Nucleus accumbens (tissue), 56 donors: ENCODE results near the gene TBP.

Experiments
- DNase-seq, 56 donors: peaks; one replicate each; lab custom pipeline; 2025; lab: John Stamatoyannopoulos, UW

TBP gene

DNA sequence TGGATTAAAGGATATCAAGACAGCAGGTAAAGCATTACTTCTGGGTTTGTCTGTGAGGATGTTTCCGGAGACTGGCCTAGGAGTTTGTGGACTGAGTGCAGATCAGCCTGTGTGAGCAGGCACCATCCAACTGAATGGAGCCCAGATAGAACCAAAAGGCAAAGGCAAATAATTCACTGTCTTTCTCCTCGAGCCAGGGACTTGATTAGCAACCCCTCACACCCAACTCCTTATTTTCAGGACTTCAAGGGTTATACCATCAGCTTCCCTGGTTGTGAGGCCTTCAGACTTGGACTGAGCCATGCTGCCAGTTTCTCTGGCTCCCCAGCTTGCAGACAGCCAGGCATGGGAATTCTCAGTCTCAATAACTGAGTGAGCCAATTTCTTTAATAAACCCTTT is 20.4 kb upstream of the TBP start:
- DNase-seq: no peak

DNA sequence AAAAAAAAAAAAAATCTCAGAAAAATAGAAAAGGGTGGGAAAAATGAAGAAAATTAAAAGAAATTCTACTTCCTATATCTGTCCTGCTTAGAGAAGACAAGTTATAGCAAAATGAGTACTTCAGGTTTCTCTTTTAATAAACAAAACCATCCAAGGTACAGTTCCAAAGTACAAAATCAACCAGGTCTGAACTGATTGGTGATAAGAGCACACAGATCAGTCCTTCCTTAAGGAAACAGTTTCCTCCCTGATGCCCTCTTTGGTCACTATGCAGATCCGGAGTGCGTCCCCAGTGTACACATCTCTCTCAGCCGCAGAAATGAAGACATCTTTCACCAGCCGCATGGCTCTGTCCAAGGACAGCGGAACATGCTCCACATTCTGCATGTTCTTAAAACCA is 19.2 kb upstream of the TBP start:
- no peak for DNase-seq

DNA sequence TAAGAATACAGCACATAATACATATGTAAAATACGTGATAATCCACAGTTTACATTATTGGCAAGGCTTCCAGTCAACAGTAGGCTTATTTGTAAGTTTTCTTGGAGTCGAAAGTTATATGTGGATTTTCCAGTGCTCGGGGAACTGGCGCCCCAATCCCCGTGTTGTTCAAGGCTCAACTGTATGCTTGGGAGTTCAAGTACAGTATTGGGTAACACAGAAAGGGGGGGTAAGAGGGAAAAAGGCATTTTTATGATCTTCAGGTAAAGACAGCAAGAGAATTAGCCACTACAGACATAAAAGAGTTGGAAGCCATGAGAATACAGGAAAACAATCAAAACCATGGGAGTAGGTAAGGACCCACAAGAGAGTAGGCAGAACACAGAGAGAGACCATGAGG is 17.5 kb upstream of the TBP start:
- no peak for DNase-seq

DNA sequence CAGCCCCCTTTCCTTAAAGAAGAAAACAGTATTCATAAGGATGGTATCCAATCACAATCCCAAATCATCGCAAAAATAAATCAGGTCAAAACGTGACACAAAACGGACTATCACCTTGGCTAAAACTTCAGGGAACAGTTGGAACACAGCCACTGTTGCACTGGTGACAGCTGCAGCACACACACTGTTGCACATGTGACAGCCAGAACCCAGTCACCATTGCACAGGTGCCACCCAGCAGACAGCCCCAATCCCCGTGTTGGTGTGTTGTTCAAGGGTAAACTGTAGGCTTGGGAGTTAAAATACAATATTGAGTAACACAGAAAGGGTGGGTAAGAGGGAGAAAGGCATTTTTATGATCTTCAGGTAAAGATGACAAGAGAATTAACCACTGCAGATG is 16.8 kb upstream of the TBP start:
- DNase-seq: no peak

DNA sequence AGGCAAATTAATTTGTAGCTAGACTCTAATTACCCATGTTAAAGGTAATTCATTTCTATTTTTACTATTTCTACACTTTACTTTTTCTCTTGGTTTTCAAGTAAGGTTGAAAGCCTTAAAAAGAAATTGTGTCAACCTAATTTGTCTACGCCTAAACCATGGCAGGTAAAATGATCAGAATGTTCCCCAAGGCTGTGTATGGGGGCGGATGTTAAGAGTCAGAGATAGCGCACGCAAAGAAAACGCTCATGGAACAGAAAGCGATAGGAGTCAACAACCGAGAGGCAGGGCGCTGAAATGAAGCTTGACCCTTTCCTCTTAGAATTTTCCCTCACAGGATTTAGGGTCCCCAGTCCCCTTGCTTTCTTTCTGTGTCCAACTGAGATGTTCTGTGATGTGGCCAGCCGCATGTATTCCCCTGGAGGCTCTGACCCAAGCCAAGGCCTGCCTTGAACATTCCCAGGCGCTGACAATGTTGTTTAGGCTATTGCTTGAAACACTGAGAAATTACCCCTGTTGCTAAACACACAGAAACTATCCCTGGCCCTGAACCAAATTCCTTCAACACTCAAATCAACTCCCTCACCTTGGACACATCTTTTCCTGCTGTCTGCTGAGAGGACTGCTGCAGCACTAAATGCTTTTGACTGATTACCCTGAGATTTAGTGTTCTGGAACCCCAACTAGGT is 12.0 kb upstream of the TBP start:
- DNase-seq: peak in 18 of 56 donors; percentile 1 to 60 (median 20)

DNA sequence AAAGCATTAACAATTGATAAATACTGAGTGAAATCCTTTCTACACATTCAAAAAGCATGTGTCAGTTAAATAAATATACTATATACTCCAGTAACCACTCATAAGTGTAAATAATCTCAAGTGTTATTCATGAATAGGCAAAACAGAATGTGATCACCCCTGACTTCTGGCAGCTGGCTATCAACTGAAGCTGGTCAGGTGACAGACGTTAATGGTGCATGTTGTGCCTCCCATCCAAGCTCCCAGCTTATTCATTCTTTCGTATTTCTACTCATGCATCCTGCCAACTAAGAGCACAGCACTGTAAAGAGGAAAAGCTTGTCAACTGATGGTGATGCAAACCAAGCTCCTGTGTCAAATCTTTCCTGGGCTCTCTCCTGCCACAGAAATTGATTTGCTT is 8.8 kb upstream of the TBP start:
- no peak for DNase-seq

DNA sequence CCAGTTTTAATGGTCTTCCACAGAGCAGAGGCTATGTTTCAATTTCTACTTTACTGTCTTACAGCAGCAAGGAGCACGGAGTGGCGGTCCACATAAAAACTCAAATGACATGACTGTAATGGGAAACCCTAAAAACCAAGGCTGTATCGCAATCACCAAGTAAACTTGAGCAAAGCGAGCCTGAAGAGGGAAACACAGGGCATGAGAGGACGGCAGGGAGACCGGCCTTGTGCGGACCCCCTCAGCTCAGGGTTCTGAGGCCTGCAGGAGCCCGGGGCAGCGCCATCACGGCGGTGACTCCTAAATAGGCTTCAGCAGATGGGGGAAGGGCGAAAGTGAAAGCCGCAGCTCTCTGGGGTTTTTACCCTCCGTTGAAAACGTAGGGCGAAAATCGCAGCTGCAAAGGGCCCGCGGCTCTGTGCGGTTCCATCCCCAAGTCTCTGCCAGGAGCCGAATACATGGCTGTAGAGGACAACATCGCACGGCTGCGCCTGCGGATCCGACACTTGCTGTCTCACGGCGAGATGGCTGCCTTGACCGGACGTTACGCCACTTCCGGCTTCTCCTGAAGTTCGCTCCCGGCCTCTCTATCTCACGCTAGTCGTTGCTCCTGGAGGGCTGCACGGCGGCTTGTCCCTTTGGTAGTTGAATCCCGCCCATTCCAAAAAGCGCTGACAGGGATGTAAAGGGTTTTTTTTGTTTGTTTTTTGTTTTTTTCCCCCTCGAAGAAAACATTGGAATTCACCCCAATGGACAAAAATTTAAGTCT is 1.2 kb upstream of the TBP start, which contains the start of gene PSMB1:
Gene PSMB1 (minus strand): TSS at position 543 of the 769 bp plus-strand sequence. CDS start 65 bp downstream, at position 478.
- DNase-seq: peak; percentile 55 to 98 (median 91)

DNA sequence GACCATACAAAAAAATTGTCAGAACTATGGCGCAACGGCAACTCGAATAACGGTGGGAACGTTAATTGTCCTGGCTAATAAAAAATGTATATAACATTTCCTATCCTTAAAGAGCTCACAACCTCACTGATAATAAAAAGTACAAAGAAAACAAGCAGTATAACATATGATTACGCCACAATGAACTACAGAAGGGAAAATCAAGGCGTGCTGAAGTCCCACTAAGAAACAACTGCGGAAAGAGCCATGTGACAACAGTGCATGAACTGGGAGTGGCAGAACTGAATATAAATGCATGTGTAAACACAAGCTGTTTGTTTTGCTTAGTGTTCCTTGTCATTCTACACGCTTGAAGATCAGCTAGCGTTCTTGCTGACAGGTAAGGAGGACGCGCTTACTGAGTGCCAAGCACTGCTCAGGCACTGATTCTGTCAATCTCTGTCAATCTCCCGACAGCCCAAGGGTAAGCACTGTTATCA is 596 bp upstream of the TBP start:
- DNase-seq: peak in 10 of 56 donors; percentile 35 to 76 (median 63)

DNA sequence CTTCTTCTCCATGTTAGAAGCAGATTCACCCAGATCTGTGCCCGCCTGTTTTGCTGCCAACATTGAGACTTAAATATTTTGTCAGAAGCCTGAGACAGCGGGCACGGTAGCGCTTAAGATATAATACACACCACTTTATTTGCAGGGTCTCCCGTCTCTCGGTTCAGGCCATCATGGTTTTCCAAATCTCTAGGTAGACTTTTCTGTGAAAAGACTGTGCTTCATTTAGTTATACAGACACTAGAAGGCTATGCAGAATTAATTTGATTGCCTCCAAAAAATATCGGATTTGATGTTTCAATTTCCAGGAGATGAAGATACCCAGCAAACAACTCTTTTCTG is 598 bp downstream of the TBP start:
- DNase-seq: peak in 1 of 56 donors; percentile 42

DNA sequence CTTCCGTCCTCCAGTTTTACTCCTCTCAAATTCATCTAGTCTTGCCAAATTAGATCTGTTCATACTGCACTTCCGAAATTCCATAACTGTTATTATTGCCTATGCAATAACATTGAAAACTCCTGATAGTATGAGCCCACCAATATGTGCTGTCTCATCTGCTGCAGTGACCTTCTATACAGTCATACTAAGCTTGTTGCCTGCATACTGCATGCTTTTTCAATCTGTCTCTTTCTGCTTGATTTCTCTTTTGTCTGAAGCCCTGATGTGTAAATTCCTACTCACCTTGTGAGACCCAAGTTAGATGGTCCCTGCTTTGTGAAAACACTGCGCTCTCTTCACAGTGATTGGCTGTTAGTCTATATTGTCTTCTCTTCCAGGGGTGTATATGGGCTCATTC is 1.1 kb downstream of the TBP start:
- DNase-seq: no peak

DNA sequence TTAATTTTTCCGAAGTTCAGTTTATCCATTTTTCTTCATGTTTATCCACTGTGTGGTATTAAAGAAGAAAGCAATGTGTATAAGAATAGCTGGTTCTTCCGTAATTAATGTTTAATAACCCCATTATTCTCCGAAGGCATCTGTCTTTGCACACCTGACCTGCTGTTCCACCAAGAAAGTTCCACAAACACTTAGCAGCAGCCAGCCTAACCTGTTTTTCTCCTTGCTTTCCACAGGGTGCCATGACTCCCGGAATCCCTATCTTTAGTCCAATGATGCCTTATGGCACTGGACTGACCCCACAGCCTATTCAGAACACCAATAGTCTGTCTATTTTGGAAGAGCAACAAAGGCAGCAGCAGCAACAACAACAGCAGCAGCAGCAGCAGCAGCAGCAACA is 7.4 kb downstream of the TBP start:
- DNase-seq: no peak

DNA sequence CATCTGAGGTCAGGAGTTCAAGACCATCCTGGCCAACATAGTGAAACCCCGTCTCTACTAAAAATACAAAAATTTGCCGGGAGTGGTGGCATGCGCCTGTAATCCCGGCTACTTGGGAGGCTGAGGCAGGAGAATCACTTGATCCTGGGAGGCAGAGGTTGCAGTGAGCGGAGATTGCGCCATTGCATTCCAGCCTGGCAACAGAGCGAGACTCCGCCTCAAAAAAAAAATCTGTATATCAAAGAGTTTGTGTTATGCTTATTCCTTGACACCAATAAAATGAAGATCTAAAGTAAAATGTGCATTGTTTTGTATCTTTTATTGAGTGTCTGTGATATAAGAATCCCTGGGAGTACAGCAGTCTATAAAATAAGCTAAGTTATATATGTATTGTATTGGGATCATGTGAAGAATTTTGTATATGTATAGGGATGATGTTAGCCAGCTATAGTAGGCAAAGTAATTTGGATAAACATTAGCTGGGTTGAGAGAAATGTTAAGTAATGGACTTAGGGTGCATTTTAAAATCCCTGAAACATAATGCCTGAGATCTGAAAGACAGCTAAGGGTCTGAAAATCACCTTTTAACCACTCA is 10.9 kb downstream of the TBP start:
- DNase-seq: no peak

DNA sequence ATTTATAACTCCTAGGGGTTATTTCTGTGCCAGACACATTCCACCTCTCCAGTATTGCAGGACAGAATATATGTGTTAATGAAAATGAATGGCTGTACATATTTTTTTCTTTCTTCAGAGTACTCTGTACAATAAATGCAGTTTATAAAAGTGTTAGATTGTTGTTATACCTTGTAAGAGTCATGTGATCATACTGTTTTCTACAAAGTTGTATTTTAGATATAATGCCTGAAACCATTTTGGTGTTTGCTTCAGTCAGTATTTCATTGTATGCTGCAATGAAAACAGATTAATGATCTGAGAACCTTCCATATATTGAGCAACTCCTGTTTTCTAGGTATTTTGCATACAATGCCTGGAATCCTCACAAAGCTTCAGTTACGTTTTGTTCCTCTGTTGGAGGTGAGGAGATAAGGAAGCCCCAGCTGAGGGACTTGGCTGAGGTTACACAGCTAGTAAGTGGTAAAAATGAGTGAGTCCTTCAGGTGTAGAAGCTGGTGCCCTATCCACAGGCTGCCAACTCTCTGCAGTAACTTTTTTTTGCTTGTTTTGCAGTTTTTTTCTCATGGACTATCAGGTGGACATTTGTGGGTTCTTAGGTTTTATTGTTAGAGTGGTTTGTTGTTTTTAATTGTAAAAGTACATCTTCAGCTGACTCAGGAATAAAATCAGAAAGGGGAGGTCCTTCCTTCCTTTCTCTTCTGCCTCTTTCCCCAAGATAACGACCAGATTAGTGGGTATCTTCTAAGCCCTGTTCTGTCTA is 18.7 kb downstream of the TBP start:
- DNase-seq: no peak

DNA sequence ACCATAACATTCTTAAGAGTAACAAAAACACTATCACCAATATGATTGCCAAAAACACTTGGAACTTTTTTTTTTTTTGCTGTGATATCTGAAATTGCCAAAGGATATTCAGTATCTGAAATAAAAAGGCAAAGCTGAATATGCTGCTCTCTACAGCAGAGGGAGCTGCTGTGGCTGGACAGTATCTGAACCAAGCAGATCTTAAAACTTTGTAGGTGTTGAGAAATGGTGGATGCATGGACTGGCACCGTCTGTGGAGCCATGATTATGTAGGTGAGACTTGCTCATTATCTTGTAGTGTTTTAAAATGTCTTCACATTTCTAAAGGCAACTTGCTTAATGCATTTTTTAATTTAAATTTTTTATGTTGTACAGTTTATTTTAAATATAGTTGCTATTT is 21.1 kb downstream of the TBP start:
- DNase-seq: no peak

DNA sequence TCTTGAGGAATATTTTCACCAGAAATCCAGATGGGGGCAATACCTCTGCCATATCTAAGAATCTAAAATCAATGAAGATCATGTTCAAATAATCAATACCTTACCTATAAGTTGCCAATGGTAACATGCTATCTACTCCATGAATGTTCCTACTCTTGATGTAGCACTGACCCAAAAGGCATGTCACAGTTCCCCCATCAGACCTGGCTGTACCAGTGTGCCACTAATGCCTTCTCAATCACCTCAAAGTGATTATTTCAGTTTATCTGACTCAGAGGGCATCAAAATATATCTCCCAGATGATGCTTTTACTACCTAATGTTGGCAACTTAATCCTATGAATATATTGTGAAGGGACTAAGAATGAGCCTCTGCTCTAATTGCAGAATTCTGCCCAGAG is 24.7 kb downstream of the TBP start:
- no peak for DNase-seq

DNA sequence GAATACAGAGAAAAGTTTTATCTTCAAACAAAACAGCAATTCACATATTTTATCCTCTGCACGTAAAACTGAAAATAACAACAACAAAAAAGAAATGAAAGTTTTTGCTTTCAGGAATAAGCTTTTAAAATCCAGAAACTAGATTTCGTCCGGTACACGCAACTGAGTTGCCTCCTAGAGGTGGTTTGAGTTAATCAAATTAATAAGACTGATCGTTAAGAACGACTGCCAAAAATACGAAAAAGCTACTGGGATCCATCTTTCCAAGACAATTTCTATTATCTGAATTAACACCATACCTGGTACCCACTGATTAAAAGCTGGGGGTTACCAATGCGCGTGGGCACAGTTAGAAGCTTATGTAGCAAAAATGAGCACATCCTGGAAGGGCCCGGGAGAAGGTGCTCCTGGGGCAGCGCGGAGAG is 29.6 kb downstream of the TBP start:
- DNase-seq: peak in 2 of 56 donors; percentile 20 to 31

DNA sequence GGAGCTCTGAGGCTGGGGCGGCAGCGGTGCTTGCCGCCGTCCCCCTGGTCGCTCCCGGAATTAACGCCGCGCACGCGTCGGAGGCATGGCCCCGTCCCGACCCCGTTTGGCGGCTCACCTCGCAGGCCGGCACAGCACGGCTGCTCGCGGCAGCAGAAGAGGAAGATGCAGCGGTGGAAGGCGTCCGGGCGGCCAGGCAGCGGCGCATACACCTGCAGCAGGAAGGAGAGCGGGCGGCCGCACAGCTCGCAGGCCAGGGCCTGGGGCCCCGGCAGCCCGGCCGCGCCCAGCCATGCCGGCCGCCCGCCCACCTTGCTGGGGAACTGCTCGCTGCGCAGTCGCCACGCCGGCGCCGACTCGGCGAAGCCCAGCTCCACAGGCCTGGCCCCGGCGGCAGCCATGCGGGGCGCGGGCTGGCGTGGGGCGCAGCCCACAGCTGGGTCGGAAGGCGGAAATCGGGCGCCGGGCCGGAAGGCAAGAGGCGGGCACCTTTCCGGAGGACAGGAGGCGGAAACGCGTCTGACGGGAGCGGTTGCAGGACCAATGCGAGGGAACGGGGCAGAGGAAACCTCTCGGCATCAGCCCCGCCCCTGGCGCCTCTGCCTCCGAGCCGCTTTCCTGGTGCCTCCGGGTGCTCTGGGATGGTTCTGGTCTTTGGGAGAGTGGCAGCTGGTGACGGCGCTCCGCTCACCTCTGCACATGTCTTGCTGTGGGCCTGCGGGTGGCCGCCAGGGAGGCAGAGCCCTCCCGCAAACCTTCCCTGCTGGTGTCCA is 30.2 kb downstream of the TBP start, which contains the start of gene PDCD2:
Gene PDCD2 (minus strand): TSS at position 457 of the 773 bp plus-strand sequence. CDS start 56 bp downstream, at position 401.
- peak; percentile 53 to 96 (median 85) for DNase-seq

DNA sequence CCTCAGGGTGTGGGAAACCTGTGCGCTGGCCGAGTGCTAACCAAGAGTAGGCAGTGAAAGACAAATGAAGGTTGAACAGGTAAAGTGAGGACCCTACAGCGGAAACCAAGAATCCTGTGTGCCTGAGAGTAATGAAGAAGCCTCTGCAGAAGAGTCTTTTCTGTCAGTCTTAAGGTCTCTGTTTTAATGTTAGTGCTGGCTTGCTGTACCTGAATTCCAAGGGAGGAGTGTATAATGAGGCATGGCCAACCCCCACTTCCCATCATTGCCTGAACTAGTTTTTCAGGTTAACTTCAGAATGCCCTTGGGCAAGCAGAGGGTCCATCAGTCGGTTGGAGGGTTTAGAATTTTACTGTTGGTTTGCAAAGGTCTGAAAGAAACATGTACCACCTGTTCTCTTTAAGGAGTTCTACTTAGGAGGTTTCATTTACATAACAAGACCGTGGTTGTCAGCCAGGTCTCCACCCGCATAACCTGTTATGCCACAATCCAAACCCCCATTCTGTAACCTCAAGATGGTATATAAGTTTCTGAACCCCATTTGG is 30.9 kb downstream of the TBP start:
- DNase-seq: peak in 1 of 56 donors; percentile 33

DNA sequence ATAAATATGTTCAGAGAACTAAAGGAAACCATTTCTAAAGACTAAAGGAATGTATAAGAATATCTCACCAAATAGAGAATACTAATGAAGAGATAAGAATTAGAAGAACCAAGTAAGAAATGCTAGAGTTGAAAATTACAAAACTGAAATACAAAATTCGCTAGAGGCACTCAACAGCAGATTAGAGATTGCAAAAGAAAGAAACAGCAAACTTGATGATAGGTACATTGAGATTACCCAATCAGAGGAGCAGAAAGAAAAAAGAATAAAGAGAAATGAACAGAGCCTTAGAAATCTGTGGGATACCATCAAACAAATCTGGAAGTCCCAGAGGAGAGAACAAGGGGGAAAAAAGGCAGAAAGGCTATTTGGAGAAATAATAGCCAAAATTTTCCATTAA is 36.6 kb downstream of the TBP start:
- no peak for DNase-seq

DNA sequence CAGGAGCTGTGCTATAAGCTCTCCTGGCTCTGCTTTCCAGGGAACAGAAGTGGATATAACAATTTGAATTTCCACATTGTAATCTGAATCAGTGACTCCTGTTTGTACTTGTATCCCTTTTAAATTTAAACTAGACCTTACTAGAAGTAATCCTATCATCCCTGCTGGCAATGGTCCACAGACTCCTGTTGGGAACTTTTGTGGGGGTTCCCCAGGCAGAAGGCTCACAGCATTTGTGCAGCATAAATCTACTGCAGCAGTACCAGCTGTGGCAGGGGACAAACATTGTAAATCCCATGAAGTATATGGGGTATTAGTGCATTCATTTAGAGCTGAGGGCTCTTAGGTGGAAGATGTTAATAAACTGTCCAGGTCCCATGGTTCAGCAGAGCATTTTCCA is 42.3 kb downstream of the TBP start:
- no peak for DNase-seq
